ENCODE results near the gene NRL.

DNA sequence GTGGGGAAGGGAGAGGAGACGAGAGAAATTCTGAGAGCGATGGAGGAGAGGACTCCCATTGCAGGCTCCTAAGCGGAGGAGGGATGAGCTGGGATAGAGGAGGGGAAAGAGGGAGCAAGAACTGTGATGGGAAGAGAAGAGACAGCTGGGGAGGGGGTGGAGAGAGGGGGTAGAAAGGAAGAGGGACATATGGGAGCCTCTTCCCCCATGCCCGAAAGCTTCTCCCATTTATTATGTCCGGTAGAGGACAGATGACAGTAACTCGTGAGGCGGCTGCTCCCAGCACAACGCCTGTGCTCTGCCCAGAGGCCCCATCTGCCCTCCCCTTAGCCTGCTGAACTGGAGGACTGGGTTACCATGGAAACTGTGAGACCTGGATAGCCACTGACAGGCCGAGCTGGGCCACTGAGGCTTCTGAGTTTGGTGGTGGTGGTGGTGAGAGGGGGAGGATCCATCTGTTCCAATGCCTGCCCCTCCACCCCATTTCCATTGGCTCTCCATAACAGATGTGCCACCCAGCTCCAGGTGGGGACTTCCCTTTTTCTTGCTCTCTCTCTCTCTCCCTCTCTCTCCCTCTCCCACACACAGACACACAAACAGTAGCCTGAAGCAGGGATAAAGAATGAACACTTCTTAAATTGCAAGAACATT is 35.1 kb downstream of the NRL start:
- TF ChIP-seq, protein P1, sequence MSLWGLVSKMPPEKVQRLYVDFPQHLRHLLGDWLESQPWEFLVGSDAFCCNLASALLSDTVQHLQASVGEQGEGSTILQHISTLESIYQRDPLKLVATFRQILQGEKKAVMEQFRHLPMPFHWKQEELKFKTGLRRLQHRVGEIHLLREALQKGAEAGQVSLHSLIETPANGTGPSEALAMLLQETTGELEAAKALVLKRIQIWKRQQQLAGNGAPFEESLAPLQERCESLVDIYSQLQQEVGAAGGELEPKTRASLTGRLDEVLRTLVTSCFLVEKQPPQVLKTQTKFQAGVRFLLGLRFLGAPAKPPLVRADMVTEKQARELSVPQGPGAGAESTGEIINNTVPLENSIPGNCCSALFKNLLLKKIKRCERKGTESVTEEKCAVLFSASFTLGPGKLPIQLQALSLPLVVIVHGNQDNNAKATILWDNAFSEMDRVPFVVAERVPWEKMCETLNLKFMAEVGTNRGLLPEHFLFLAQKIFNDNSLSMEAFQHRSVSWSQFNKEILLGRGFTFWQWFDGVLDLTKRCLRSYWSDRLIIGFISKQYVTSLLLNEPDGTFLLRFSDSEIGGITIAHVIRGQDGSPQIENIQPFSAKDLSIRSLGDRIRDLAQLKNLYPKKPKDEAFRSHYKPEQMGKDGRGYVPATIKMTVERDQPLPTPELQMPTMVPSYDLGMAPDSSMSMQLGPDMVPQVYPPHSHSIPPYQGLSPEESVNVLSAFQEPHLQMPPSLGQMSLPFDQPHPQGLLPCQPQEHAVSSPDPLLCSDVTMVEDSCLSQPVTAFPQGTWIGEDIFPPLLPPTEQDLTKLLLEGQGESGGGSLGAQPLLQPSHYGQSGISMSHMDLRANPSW (CRISPR knock-in tag; IDR thresholded peaks at IDR 0.05) = no peak
- no peak for TF ChIP-seq MEF2D (tag; conservative IDR thresholded peaks at IDR 0.05; ENCODE audit: low read depth)
